B cell (primary cell): ENCODE results near the gene WFDC1. TPM values are rescaled to one million over a fixed set of nuclear protein-coding genes. Genes with fewer than 3 reads are reported as not detected.

Experiments used
- ATAC-seq: fragments of 200-7000 bp; cut with Tn5 transposase; one replicate; pipeline ENCODE4 v1.10.0; 2021; ENCODE audit warnings: low read depth, mild to moderate bottlenecking, moderate number of reproducible peaks, moderate library complexity
- CTCF ChIA-PET: fragments of 350-600 bp; sonication (Branson Sonifier 250); formaldehyde crosslinking; loops from one replicate; lab custom pipeline; 2021; ENCODE audit warnings: antibody characterized with exemption, inconsistent platforms; lab: Charles Lee
- POLR2A ChIA-PET: fragments of 350-600 bp; sonication (Branson Sonifier 250); formaldehyde crosslinking; loops from one replicate; lab custom pipeline; 2021; ENCODE audit warnings: antibody characterized with exemption; lab: Charles Lee
- DNase-seq: peaks from one replicate; pipeline ENCODE4 v3.0.0; 2013
- H2AFZ ChIP-seq: 2 replicates; pipeline ENCODE4 v1.6.1; 2012; ENCODE audit warnings: mild to moderate bottlenecking, low read depth, low read length; ENCODE audit not compliant: insufficient read depth, poor library complexity, severe bottlenecking
- H3K27ac ChIP-seq, 2 donors: 1 replicate in 1 of 2; 2 replicates in 1 of 2; pipeline ENCODE4 v1.5.1; 2012 to 2013; ENCODE audit warnings: low read length in 2 of 2, mild to moderate bottlenecking in 2 of 2, moderate library complexity in 1 of 2
- H3K27me3 ChIP-seq, 4 experiments: fragments of 200-600 bp in 1 of 4; sonication (generic) in 1 of 4; replicated peaks in 1 of 4; 1 replicate in 2 of 4; 2 replicates in 2 of 4; pipeline versions ENCODE4 v1.6.1 to v1.7.0; 2013 to 2016; ENCODE audit warnings: low read length in 3 of 4, mild to moderate bottlenecking in 2 of 4, mixed read lengths in 1 of 4, moderate library complexity in 1 of 4; ENCODE audit not compliant: insufficient read depth in 4 of 4, control insufficient read depth in 3 of 4; ENCODE audit errors: control extremely low read depth in 1 of 4
- H3K36me3 ChIP-seq, 2 experiments: replicated peaks in 1 of 2; 1 replicate in 1 of 2; 2 replicates in 1 of 2; pipeline versions ENCODE4 v1.6.1 to v1.7.1; 2013; ENCODE audit warnings: low read length in 1 of 2; ENCODE audit not compliant: insufficient read depth in 2 of 2, control insufficient read depth in 1 of 2; ENCODE audit errors: control extremely low read depth in 1 of 2, extremely low read depth in 1 of 2
- H3K4me1 ChIP-seq, 2 donors: fragments of 200-600 bp in 1 of 2; sonication (generic) in 1 of 2; 1 replicate in 1 of 2; 2 replicates in 1 of 2; pipeline versions ENCODE4 v1.5.1 to v1.6.1; 2013 to 2017; ENCODE audit warnings: low read length in 2 of 2; ENCODE audit not compliant: control insufficient read depth in 2 of 2, insufficient read depth in 2 of 2
- H3K4me2 ChIP-seq: replicated peaks from 2 replicates; pipeline ENCODE3; 2012; ENCODE audit warnings: mild to moderate bottlenecking, low read depth, low read length; ENCODE audit not compliant: poor library complexity, severe bottlenecking
- H3K4me3 ChIP-seq, 5 experiments: fragments of 200-600 bp in 1 of 5; sonication (generic) in 1 of 5; 1 replicate in 3 of 5; 2 replicates in 2 of 5; pipeline versions ENCODE4 v1.5.1 to v1.7.0; 2011 to 2016; ENCODE audit warnings: low read length in 4 of 5, mild to moderate bottlenecking in 4 of 5, low read depth in 2 of 5, control low read depth in 1 of 5, moderate library complexity in 1 of 5; ENCODE audit not compliant: insufficient read depth in 1 of 5; ENCODE audit errors: control extremely low read depth in 1 of 5, extremely low read depth in 1 of 5
- H3K79me2 ChIP-seq: fragments of 200-600 bp; sonication (generic); one replicate; pipeline ENCODE4 v1.6.0; 2016; ENCODE audit warnings: low read length; ENCODE audit not compliant: control insufficient read depth, insufficient read depth
- H3K9ac ChIP-seq: fragments of 200-600 bp; sonication (generic); 2 replicates; pipeline ENCODE4 v1.6.1; 2017; ENCODE audit warnings: mild to moderate bottlenecking, low read length, moderate library complexity
- H3K9me3 ChIP-seq, 3 donors: one replicate each; pipeline versions ENCODE4 v1.6.1 to v1.7.1; 2013; ENCODE audit warnings: low read length in 2 of 3; ENCODE audit not compliant: control insufficient read depth in 2 of 3, insufficient read depth in 1 of 3; ENCODE audit errors: control extremely low read depth in 1 of 3
- H4K20me1 ChIP-seq: 2 replicates; pipeline ENCODE4 v1.6.0; 2012; ENCODE audit warnings: mild to moderate bottlenecking, low read length; ENCODE audit not compliant: insufficient read depth, control insufficient read depth, poor library complexity, severe bottlenecking
- H3K27ac Mint-ChIP-seq: one replicate; pipeline ENCODE4 v1.8.0; 2021; ENCODE audit warnings: mixed read lengths
- H3K27me3 Mint-ChIP-seq: one replicate; pipeline ENCODE4 v1.8.0; 2021; ENCODE audit warnings: mixed read lengths
- H3K4me1 Mint-ChIP-seq: one replicate; pipeline ENCODE4 v1.8.0; 2021; ENCODE audit warnings: mixed read lengths
- H3K4me3 Mint-ChIP-seq: one replicate; pipeline ENCODE4 v1.8.0; 2021; ENCODE audit warnings: mixed read lengths
- H3K9me3 Mint-ChIP-seq: one replicate; pipeline ENCODE4 v1.8.0; 2022; ENCODE audit warnings: mixed read lengths; ENCODE audit not compliant: insufficient read depth
- EZH2 ChIP-seq: IDR thresholded peaks from 2 replicates; pipeline ENCODE4 v1.6.1; 2012; ENCODE audit warnings: borderline replicate concordance, low read depth, mild to moderate bottlenecking, moderate library complexity, low read length; ENCODE audit not compliant: insufficient read depth, poor library complexity, severe bottlenecking
- WGBS: methylation state at CpG from one replicate; pipeline ENCODE4 v1.1.5; 2013; ENCODE audit warnings: missing lambda C conversion rate; ENCODE audit not compliant: insufficient coverage; 5-methylcytosine and 5-hydroxymethylcytosine counted together
- intact Hi-C: fragments of 100-400 bp; cut with micrococcal nuclease; formaldehyde crosslinking; loops from one replicate; pipeline ENCODE4 v1.10.0; 2022
- polyA plus RNA-seq: library from polyadenylated mRNA; depleted of rRNA; stranded (reverse); fragments of >200 nt; gene quantifications from 2 replicates; pipeline ENCODE4 v1.2.3, GENCODE V29; 2012
- total RNA-seq, 2 donors: library from RNA; stranded (reverse); fragments of 120-200 nt in 1 of 2; gene quantifications; 1 replicate in 1 of 2; 2 replicates in 1 of 2; pipeline versions ENCODE4 v1.2.3 to v1.2.4, GENCODE V29; 2013 to 2022
- TF ChIP-seq, protein P1 (sequence below): fragments of 200-600 bp; IDR thresholded peaks from one replicate; pipeline ENCODE4 v1.8.0; 2022; ENCODE audit warnings: antibody characterized with exemption, mild to moderate bottlenecking

The WFDC1 gene
- total and polyA plus RNA-seq, 2 donors (not counting 1 experiment from before 2014, with no cell fraction given) = not detected

DNA sequence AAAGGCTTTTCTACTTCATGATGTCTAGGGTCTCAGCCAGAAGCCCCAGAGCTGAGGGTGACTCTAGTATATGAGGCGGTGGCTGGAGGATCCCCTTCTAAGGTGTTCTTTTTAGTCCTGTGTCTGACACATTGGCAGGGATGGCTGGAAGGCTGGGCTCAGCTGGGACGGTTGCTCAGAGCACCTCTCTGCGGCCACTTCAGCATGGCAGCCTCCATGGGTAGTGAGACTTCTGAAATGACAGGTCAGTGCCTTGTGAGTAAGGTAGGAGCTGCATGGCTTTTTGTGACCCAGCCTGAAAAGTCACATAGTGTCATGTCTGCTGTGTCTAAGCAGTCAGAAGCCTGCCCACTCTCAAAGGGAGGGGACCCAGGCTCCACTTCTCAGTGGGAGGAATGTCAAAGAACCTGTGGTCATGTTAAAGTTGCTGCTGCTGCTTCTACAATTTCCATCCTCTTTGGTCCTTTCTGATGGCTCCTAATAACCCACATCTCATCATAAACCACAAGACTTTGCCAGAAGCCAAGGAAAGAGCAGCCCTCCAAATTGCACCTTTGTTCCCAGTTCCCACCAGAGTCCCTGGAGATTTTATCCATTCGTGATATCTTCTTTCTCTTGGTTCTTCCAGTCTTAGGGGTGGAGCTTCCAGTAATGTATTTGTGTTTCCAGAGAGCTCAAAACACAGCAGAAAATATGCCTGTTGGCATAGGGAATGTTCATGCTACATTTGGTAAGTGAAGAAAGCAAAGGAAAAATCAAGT lies 39.4 kb upstream of the WFDC1 start:
- peaks cover 2% of the 10 kb centered on the region for H3K9me3 Mint-ChIP-seq
- peaks cover 0 to 5% (median 2%) of the 10 kb centered on the region in 4 experiments for H3K27me3 ChIP-seq
- H4K20me1 ChIP-seq = no peaks in the 10 kb centered on the region
- no peak overlapping the region for H3K4me3 Mint-ChIP-seq
- no peak for TF ChIP-seq EZH2
- TF ChIP-seq, protein P1, sequence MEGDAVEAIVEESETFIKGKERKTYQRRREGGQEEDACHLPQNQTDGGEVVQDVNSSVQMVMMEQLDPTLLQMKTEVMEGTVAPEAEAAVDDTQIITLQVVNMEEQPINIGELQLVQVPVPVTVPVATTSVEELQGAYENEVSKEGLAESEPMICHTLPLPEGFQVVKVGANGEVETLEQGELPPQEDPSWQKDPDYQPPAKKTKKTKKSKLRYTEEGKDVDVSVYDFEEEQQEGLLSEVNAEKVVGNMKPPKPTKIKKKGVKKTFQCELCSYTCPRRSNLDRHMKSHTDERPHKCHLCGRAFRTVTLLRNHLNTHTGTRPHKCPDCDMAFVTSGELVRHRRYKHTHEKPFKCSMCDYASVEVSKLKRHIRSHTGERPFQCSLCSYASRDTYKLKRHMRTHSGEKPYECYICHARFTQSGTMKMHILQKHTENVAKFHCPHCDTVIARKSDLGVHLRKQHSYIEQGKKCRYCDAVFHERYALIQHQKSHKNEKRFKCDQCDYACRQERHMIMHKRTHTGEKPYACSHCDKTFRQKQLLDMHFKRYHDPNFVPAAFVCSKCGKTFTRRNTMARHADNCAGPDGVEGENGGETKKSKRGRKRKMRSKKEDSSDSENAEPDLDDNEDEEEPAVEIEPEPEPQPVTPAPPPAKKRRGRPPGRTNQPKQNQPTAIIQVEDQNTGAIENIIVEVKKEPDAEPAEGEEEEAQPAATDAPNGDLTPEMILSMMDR = no peak
- peaks cover 25% of the 10 kb centered on the region for H3K27me3 Mint-ChIP-seq
- no peak overlapping the region for H3K27ac ChIP-seq
- no peak overlapping the region for H3K4me2 ChIP-seq
- H3K4me3 ChIP-seq = no peak overlapping the region
- 97% methylated on average over 3 of the region's 4 CpGs for WGBS
- H2AFZ ChIP-seq = no peak overlapping the region
- H3K4me1 Mint-ChIP-seq = no peaks in the 10 kb centered on the region
- DNase-seq (no peak), ATAC-seq (no peak)
- CTCF ChIA-PET = no interaction called here
- intact Hi-C loops = no loop called here
- no peaks in the 10 kb centered on the region for H3K79me2 ChIP-seq
- peaks cover 0 to 15% (median 0%) of the 10 kb centered on the region in 3 donors for H3K9me3 ChIP-seq
- H3K36me3 ChIP-seq = no peaks in the 10 kb centered on the region
- H3K9ac ChIP-seq = no peak overlapping the region
- POLR2A ChIA-PET = no interaction called here
- no peak overlapping the region for H3K27ac Mint-ChIP-seq
- no peaks in the 10 kb centered on the region for H3K4me1 ChIP-seq

DNA sequence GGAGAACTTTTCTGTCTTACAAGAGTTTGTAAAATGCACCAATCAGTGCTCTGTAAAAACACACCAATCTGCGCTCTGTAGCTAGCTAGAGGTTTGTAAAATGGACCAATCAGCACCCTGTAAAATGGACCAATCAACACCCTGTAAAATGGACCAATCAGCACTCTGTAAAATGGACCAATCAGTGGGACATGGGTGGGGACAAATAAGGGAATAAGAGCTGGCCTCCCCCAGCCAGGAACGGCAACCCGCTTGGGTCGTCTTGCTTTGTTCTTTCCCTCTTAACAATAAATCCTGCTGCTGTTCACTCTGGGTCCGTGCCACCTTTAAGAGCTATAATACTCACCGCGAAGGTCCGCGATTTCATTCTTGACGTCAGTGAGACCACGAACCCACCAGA lies 36.4 kb upstream of the WFDC1 start:
- Mint-ChIP-seq H3K27me3 (peaks cover 15% of the 10 kb centered on the region), H3K4me3 (no peak overlapping the region), H3K9me3 (peaks cover 2% of the 10 kb centered on the region), H3K27ac (no peak overlapping the region), H3K4me1 (no peaks in the 10 kb centered on the region)
- Histone ChIP-seq H2AFZ (no peak overlapping the region), H3K4me2 (no peak overlapping the region), H3K79me2 (no peaks in the 10 kb centered on the region), H3K27me3 (peaks cover 0 to 5% (median 2%) of the 10 kb centered on the region in 4 experiments), H3K27ac (no peak overlapping the region), H3K9me3 (peaks cover 0 to 16% (median 0%) of the 10 kb centered on the region in 3 donors), H4K20me1 (no peaks in the 10 kb centered on the region), H3K4me1 (no peaks in the 10 kb centered on the region), H3K36me3 (no peaks in the 10 kb centered on the region), H3K4me3 (no peak overlapping the region), H3K9ac (no peak overlapping the region)
- ATAC-seq (no peak), DNase-seq (no peak)
- 97% methylated on average over 4 of the region's 11 CpGs for WGBS
- POLR2A ChIA-PET = no interaction called here
- TF ChIP-seq EZH2 = no peak
- TF ChIP-seq, protein P1 = no peak
- CTCF ChIA-PET = no interaction called here
- intact Hi-C loops = no loop called here
